Lower leg skin (tissue), 4 donors: ENCODE measurements around the gene NOTCH1. TPM values are rescaled to one million over a fixed set of nuclear protein-coding genes. Genes with fewer than 3 reads are reported as not detected.

Source experiments
- DNase-seq, 2 donors: peaks; one replicate each; pipeline ENCODE4 v3.0.0-alpha.2; 2019; ENCODE audit warnings: low spot score in 2 of 2
- H3K4me3 ChIP-seq: fragments of 200-600 bp; sonication (generic); 2 replicates; pipeline ENCODE4 v1.5.1; 2017; ENCODE audit warnings: mild to moderate bottlenecking, low read depth; ENCODE audit not compliant: poor library complexity, severe bottlenecking
- CTCF ChIP-seq, 3 donors: fragments of 450-650 bp; IDR thresholded peaks; one replicate each; pipeline ENCODE4 v1.5.1; 2016; ENCODE audit warnings: antibody characterized with exemption in 3 of 3, mild to moderate bottlenecking in 3 of 3, moderate library complexity in 2 of 3
- POLR2A ChIP-seq, 2 donors: fragments of 450-650 bp; IDR thresholded peaks; one replicate each; pipeline ENCODE4 v1.6.1; 2016 to 2017; ENCODE audit warnings: antibody characterized with exemption in 2 of 2, mild to moderate bottlenecking in 1 of 2, moderate library complexity in 1 of 2
- WGBS, 2 donors: methylation state at CpG; one replicate each; pipeline ENCODE4 v1.1.5; 2018; 5-methylcytosine and 5-hydroxymethylcytosine counted together
- intact Hi-C: fragments of 100-400 bp; cut with DNase I; formaldehyde crosslinking; loops from one replicate; pipeline ENCODE4 v1.15.0; 2023; ENCODE audit warnings: low total_unique reads
- total RNA-seq, 4 donors: library from RNA; depleted of rRNA; stranded (reverse); fragments of >200 nt; gene quantifications; one replicate each; pipeline ENCODE4 v1.1.0, GENCODE V29; 2016

Gene NOTCH1
- total RNA-seq, 4 donors from 2014 or later: 79.7 to 95.3 (median 82.8) TPM

GRCh38 chr9:136497916-136498695, 47.7 kb downstream of the NOTCH1 start:
- TF ChIP-seq POLR2A (IDR thresholded peaks at IDR 0.05) (no peak), CTCF (IDR thresholded peaks at IDR 0.05) (no peak)
- intact Hi-C loops: no loop called here
- WGBS, 2 donors: 84 to 90% methylated on average over 15 to 21 of the region's 28 CpGs
- no peak overlapping the region for H3K4me3 ChIP-seq
- DNase-seq: no peak

GRCh38 chr9:136496801-136497620, 48.8 kb downstream of the NOTCH1 start:
- 93 to 94% methylated on average over 49 to 54 of the region's 56 CpGs for WGBS, 2 donors
- no peak for DNase-seq
- intact Hi-C loops: no loop called here
- TF ChIP-seq POLR2A (IDR thresholded peaks at IDR 0.05) (no peak), CTCF (IDR thresholded peaks at IDR 0.05) (no peak)
- H3K4me3 ChIP-seq: no peak overlapping the region

- no peak for DNase-seq
- no peak overlapping the region for H3K4me3 ChIP-seq
- intact Hi-C loops: no loop called here
- TF ChIP-seq CTCF (IDR thresholded peaks at IDR 0.05) (no peak), POLR2A (IDR thresholded peaks at IDR 0.05) (no peak)
- WGBS, 2 donors: 77 to 79% methylated on average over 17 to 18 of the region's 18 CpGs
These were observed 49.7 kb downstream of the NOTCH1 start for GRCh38 chr9:136496181-136496580.

GRCh38 chr9:136495238-136495800, 50.5 kb downstream of the NOTCH1 start:
- TF ChIP-seq POLR2A (IDR thresholded peaks at IDR 0.05) (no peak), CTCF (IDR thresholded peaks at IDR 0.05) (no peak)
- WGBS, 2 donors: 78 to 80% methylated on average over 17 of the region's 17 CpGs
- DNase-seq: no peak
- no peak overlapping the region for H3K4me3 ChIP-seq
- intact Hi-C loops: no loop called here

- no peak overlapping the region for H3K4me3 ChIP-seq
- 82 to 84% methylated on average over 28 to 29 of the region's 29 CpGs for WGBS, 2 donors
- intact Hi-C loops: no loop called here
- DNase-seq: no peak
- TF ChIP-seq CTCF (IDR thresholded peaks at IDR 0.05): no peak
- no peak for TF ChIP-seq POLR2A (IDR thresholded peaks at IDR 0.05)
These were observed 51.2 kb downstream of the NOTCH1 start for GRCh38 chr9:136494531-136495215.
